Prostate gland (tissue), 2 donors: ENCODE results near the gene ECE2.

Source experiments
- CTCF ChIP-seq, 4 experiments: fragments of 200-600 bp in 2 of 4; fragments of 450-650 bp in 2 of 4; sonication (generic) in 2 of 4; IDR thresholded peaks; 1 replicate in 3 of 4; 2 replicates in 1 of 4; pipeline ENCODE4 v1.5.1; 2016 to 2019; ENCODE audit warnings: antibody characterized with exemption in 4 of 4, mild to moderate bottlenecking in 2 of 4, moderate library complexity in 2 of 4
- POLR2A ChIP-seq: fragments of 450-650 bp; IDR thresholded peaks from one replicate; pipeline ENCODE4 v1.6.1; 2016; ENCODE audit warnings: antibody characterized with exemption, mild to moderate bottlenecking

DNA sequence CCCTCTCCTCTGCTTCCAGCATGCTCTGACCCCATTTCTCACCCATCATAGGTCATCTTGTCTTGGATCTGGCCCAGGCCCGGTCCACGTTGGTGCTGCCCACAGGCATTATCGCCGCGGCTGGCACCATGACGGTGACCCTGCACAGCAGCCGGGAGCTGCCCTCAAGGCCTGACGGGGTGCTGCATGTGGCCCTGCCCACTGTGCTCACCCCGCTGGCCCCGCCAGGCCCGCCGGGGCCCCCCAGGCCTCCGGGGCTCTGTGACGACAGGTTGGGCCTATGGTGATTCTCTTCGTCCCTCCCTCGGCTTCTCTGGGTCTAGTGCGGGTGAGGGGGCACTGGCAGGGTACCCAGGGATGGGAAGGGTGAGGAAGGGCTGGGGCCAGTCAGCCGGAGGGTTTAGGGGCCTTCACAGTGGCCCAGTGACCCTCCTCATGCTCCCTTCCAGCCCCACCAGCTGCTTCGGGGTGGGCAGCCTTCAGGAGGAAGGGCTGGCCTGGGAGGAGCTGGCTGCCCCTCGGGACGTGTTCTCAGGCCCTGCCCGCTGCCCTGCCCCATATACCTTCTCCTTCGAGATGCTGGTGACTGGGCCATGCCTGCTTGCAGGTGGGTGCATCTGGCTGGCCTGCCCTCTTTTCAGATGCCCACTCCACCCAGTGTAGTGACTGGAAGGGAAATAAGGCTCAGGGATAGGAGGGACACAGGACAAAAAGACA lies 42.5 kb upstream of the ECE2 start:
- TF ChIP-seq CTCF (IDR thresholded peaks at IDR 0.05) (no peak), POLR2A (no peak)
